OCI-LY3 (cell line): ENCODE data around the gene CHCHD5.
"Not testable (repeated sequence)": the region's sequence is repeated elsewhere in the genome, so short reads cannot be mapped to it uniquely, and the experiment has no call there.

Source experiments
- H2AFZ ChIP-seq: fragments of 200-600, 300-600 bp; shearing (Covaris generic); 2 replicates; pipeline ENCODE4 v1.6.0; 2014; ENCODE audit warnings: antibody characterized with exemption, low read depth, low read length
- H3K27ac ChIP-seq: fragments of 200-600, 300-600 bp; sonication (generic); 2 replicates; pipeline ENCODE4 v1.5.1; 2014; ENCODE audit warnings: mild to moderate bottlenecking, low read length, moderate library complexity, mixed read lengths
- H3K27me3 ChIP-seq: fragments of 200-600, 300-600 bp; sonication (generic); 2 replicates; pipeline ENCODE4 v1.6.1; 2014; ENCODE audit warnings: low read depth, low read length, mixed read lengths
- H3K36me3 ChIP-seq: fragments of 200-600, 300-600 bp; sonication (generic); replicated peaks from 2 replicates; pipeline ENCODE3; 2014; ENCODE audit warnings: low read depth, low read length, mixed read lengths
- H3K4me1 ChIP-seq: fragments of 300-600, 200-600 bp; sonication (generic); 2 replicates; pipeline ENCODE4 v1.6.1; 2014; ENCODE audit warnings: low read length, mixed read lengths
- H3K4me2 ChIP-seq: fragments of 200-600, 300-600 bp; sonication (generic); 2 replicates; pipeline ENCODE4 v1.6.1; 2014; ENCODE audit warnings: low read length, mixed read lengths
- H3K4me3 ChIP-seq: fragments of 300-600, 200-600 bp; sonication (generic); 2 replicates; pipeline ENCODE4 v1.5.1; 2014; ENCODE audit warnings: antibody characterized with exemption, mild to moderate bottlenecking, low read length, moderate library complexity
- H3K79me2 ChIP-seq: fragments of 300-600, 200-600 bp; shearing (Covaris generic); 2 replicates; pipeline ENCODE4 v1.6.1; 2014; ENCODE audit warnings: mild to moderate bottlenecking, low read length, mixed read lengths
- H3K9ac ChIP-seq: fragments of 300-600, 200-600 bp; shearing (Covaris generic); 2 replicates; pipeline ENCODE4 v1.6.0; 2014; ENCODE audit warnings: mild to moderate bottlenecking, low read length, moderate library complexity
- H3K9me3 ChIP-seq: fragments of 200-600, 300-600 bp; shearing (Covaris generic); 2 replicates; pipeline ENCODE4 v1.6.1; 2014; ENCODE audit warnings: low read length, mixed read lengths; ENCODE audit not compliant: insufficient read depth
- H4K20me1 ChIP-seq: fragments of 200-600, 300-600 bp; sonication (generic); 2 replicates; pipeline ENCODE4 v1.6.1; 2016; ENCODE audit warnings: low read length, mixed read lengths; ENCODE audit not compliant: insufficient read depth
- EZH2phosphoT487 ChIP-seq: fragments of 200-600 bp; shearing (Covaris generic); IDR thresholded peaks from 2 replicates; pipeline ENCODE4 v1.6.1; 2018; ENCODE audit warnings: antibody characterized with exemption, mixed run types, low read depth
- TF ChIP-seq, protein P1 (sequence below): fragments of 200-600, 300-600 bp; sonication (generic); IDR thresholded peaks from 2 replicates; pipeline ENCODE4 v1.5.1; 2014; ENCODE audit warnings: antibody characterized with exemption, low read length, low read depth

CHCHD5 gene

DNA sequence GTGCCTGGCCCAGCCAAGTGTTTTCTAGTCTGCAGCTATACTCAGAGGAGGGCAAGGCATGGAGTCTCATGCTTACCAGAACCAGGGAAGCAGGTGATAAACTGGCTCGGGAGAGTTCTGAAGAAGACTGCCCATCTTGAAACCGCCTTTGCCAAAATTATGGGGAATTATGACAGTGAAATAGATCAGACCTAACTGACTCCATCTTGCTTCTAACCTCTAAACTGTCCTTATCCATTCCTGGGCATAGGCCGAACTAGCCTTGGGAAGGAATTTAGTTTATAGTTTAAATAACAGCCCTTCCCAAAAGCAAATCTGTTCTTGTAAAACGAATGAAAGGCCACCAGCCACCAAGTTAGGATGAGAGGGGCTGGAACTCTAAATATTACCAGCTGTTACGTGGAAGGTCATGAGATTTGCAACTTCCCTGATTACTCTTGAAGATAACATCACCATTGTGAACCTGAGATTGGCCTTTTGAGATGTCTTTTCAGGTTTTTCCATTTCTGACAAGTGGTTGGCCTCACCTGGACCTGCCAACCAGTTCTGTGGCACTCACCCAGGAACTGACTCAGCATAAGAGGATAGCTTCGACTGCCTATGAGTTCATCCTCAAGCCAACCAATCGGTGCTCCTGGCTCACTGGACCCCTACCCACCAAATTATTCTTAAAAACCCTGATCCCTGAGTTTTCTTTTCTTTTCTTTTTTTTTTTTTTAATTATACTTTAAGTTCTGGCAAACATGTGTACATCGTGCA is 23.4 kb downstream of the CHCHD5 start:
- no peaks in the 10 kb centered on the region for H3K4me1 ChIP-seq
- no peaks in the 10 kb centered on the region for H4K20me1 ChIP-seq
- H3K27ac ChIP-seq = no peak overlapping the region
- H2AFZ ChIP-seq = no peak overlapping the region
- no peak overlapping the region for H3K4me2 ChIP-seq
- H3K36me3 ChIP-seq = no peaks in the 10 kb centered on the region
- TF ChIP-seq EZH2phosphoT487 = no peak
- TF ChIP-seq, protein P1, sequence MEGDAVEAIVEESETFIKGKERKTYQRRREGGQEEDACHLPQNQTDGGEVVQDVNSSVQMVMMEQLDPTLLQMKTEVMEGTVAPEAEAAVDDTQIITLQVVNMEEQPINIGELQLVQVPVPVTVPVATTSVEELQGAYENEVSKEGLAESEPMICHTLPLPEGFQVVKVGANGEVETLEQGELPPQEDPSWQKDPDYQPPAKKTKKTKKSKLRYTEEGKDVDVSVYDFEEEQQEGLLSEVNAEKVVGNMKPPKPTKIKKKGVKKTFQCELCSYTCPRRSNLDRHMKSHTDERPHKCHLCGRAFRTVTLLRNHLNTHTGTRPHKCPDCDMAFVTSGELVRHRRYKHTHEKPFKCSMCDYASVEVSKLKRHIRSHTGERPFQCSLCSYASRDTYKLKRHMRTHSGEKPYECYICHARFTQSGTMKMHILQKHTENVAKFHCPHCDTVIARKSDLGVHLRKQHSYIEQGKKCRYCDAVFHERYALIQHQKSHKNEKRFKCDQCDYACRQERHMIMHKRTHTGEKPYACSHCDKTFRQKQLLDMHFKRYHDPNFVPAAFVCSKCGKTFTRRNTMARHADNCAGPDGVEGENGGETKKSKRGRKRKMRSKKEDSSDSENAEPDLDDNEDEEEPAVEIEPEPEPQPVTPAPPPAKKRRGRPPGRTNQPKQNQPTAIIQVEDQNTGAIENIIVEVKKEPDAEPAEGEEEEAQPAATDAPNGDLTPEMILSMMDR = no peak
- no peaks in the 10 kb centered on the region for H3K9me3 ChIP-seq
- no peak overlapping the region for H3K9ac ChIP-seq
- no peak overlapping the region for H3K4me3 ChIP-seq
- H3K27me3 ChIP-seq = no peaks in the 10 kb centered on the region
- H3K79me2 ChIP-seq = no peaks in the 10 kb centered on the region

DNA sequence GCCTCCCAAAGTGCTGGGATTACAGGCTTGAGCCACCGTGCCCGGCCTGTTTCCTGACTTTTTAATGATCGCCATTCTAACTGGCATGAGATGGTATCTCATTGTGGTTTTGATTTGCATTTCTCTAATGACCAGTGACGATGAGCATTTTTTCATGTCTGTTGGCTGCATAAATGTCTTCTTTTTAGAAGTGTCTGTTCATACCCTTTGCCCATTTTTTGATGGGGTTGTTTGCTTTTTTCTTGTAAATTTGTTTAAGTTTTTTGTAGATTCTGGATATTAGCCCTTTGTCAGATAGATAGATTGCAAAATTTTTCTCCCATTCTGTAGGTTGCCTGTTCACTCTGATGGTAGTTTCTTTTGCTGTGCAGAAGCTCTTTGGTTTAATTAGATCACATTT is 24.9 kb downstream of the CHCHD5 start:
- not testable (repeated sequence) for H3K9ac ChIP-seq, H3K4me1 ChIP-seq, H3K4me3 ChIP-seq, H3K27ac ChIP-seq, H3K36me3 ChIP-seq, H3K27me3 ChIP-seq, H4K20me1 ChIP-seq, H3K9me3 ChIP-seq, H3K79me2 ChIP-seq, H2AFZ ChIP-seq, H3K4me2 ChIP-seq

DNA sequence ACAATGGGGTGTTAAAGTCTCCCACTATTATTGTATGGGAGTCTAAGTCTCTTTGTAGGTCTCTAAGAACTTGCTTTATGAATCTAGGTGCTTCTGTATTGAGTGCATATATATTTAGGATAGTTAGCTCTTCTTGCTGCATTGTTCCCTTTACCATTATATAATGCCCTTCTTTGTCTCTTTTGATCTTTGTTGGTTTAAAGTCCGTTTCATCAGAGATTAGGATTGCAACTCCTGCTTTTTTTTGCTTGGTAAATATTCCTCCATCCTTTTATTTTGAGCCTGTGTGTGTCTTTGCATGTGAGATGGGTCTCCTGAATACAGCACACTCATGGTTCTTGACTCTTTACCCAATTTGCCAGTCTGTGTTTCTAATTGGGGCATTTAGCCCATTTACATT is 27.9 kb downstream of the CHCHD5 start:
- H3K4me2 ChIP-seq, H3K27ac ChIP-seq, H3K9me3 ChIP-seq, H3K4me1 ChIP-seq, H3K4me3 ChIP-seq, H2AFZ ChIP-seq, H3K27me3 ChIP-seq, H3K9ac ChIP-seq, H4K20me1 ChIP-seq, H3K79me2 ChIP-seq, H3K36me3 ChIP-seq: not testable (repeated sequence)

DNA sequence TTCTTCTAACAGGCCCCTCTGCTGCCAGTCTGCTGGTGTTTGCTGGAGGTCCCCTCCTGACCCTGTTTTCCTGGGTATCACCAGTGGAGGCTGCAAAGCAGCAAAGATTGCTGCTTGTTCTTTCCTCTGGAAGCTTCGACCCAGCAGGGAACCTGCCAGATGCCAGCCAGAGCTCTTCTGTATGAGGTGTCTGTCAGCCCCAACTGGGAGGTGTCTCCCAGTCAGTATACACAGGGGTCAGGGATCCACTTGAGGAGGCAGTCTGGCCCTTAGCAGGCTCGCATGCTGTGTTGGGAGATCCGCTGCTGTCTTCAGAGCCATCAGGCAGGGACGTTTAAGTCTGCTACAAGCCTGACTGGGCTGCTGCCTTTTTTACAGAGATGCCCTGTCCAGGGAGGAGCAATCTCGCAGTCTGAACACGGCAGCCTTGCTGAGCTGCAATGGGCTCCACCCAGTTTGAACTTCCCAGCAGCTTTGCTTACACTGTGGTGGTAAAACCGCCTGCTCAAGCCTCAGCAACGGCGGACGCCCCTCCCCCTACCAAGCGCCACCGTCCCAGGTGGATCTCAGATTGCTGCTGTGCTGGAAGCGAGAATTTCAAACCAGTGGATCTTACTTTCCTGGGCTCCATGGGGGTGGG is 29.9 kb downstream of the CHCHD5 start:
- H3K4me2 ChIP-seq = no peak overlapping the region
- H3K27me3 ChIP-seq = no peaks in the 10 kb centered on the region
- H3K27ac ChIP-seq = no peak overlapping the region
- H3K9me3 ChIP-seq = no peaks in the 10 kb centered on the region
- no peak for TF ChIP-seq EZH2phosphoT487
- TF ChIP-seq, protein P1 = no peak
- H3K36me3 ChIP-seq = no peaks in the 10 kb centered on the region
- H4K20me1 ChIP-seq = no peaks in the 10 kb centered on the region
- no peaks in the 10 kb centered on the region for H3K79me2 ChIP-seq
- no peaks in the 10 kb centered on the region for H3K4me1 ChIP-seq
- H2AFZ ChIP-seq = no peak overlapping the region
- no peak overlapping the region for H3K9ac ChIP-seq
- no peak overlapping the region for H3K4me3 ChIP-seq

DNA sequence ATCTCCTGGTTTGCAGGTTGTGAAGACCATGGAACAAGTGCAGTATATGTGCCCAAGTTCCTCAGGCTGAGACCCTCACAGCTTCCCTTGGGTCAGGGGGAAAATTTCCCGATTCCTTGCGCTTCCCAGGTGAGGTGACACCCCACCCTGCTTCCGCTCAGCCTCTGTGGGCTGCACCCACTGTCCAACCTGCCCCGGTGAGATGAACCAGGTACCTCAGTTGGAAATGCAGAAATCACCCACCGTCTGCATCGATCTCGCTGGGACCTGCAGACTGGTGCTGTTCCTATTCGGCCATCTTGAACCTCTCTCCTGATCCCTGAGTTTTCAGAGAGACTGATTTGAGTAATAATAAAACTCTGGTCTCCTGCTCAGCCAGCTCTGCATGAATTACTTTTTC is 30.6 kb downstream of the CHCHD5 start:
- Histone ChIP-seq H3K27me3 (no peaks in the 10 kb centered on the region), H3K9me3 (no peaks in the 10 kb centered on the region), H3K4me2 (no peak overlapping the region), H3K36me3 (no peaks in the 10 kb centered on the region), H2AFZ (no peak overlapping the region), H3K79me2 (no peaks in the 10 kb centered on the region), H3K27ac (no peak overlapping the region), H4K20me1 (no peaks in the 10 kb centered on the region), H3K4me1 (no peaks in the 10 kb centered on the region), H3K4me3 (no peak overlapping the region), H3K9ac (no peak overlapping the region)
- TF ChIP-seq, protein P1 = no peak
- TF ChIP-seq EZH2phosphoT487 = no peak

DNA sequence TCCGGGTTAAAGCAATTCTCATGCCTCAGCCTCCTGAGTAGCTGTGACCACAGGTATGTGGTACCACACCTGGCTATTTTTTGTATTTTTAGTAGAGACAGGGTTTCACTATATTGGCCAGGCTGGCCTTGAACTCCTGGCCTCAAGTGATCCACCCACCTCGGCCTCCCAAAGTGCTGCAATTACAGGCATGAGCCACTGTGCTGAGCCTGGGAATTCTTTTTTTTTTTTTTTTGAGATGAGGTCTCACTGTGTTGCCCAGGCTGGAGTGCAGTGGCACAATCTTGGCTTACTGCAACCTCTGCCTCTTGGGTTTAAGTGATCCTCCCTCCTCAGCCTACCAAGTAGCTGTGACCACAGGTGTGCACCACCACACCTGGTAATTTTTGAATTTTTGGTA is 31.4 kb downstream of the CHCHD5 start:
- H3K27me3 ChIP-seq, H3K4me3 ChIP-seq, H3K9me3 ChIP-seq, H3K9ac ChIP-seq, H2AFZ ChIP-seq, H3K27ac ChIP-seq, H3K36me3 ChIP-seq, H3K4me1 ChIP-seq, H4K20me1 ChIP-seq, H3K4me2 ChIP-seq, H3K79me2 ChIP-seq: not testable (repeated sequence)
